CD4-positive, alpha-beta T cell treated with Interleukin-17A for 1 hour (primary cell): Measurements from ENCODE around the gene ZC3H6.
"Not testable (repeated sequence)": the region's sequence is repeated elsewhere in the genome, so short reads cannot be mapped to it uniquely, and the experiment has no call there.

Experiments
- DNase-seq: peaks from one replicate; pipeline ENCODE4 v3.0.0-alpha.2; 2020

Gene ZC3H6

GRCh38 chr2:112340475-112341267, 65.3 kb downstream of the ZC3H6 start:
- no peak for DNase-seq

GRCh38 chr2:112342067-112342550, 66.7 kb downstream of the ZC3H6 start:
- no peak for DNase-seq

GRCh38 chr2:112343827-112344585, 68.6 kb downstream of the ZC3H6 start:
- no peak for DNase-seq

- no peak for DNase-seq
Measured at GRCh38 chr2:112345030-112346027, 69.9 kb downstream of the ZC3H6 start.

- not testable (repeated sequence) for DNase-seq
Measured at GRCh38 chr2:112352292-112352691, 76.9 kb downstream of the ZC3H6 start.

- not testable (repeated sequence) for DNase-seq
Measured at GRCh38 chr2:112352809-112353603, 77.6 kb downstream of the ZC3H6 start.

- DNase-seq = not testable (repeated sequence)
Measured at GRCh38 chr2:112354335-112354734, 78.9 kb downstream of the ZC3H6 start.

GRCh38 chr2:112360055-112360454, 84.7 kb downstream of the ZC3H6 start:
- not testable (repeated sequence) for DNase-seq
